ENCODE results near the gene ARHGEF4. TPM values are rescaled to one million over a fixed set of nuclear protein-coding genes. Genes with fewer than 3 reads are reported as not detected.
"Not testable (repeated sequence)": the region's sequence is repeated elsewhere in the genome, so short reads cannot be mapped to it uniquely, and the experiment has no call there.

ARHGEF4 gene
- total RNA-seq, 1 experiment from 2014 or later: 0.80 TPM

DNA sequence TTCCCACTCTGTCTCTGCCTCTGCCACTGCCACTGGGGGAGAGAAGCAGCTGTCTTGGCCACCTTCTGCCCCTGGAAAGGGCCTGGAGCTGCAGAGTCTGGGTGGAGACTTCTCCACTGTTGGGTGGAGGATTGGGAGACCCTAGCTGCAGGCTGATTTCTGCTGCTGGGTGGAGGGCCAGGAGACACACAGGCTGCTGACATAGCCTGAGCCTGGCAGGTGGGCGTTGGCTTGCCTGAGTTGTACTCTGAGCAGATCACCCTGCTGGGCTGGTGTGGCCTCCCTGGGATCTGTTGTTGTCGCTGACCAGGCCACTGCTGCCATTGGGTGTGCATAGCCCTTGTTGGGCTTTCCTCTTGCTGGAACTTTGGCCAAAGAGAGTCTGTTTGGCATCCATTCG lies 64.3 kb downstream of the ARHGEF4 start:
- in situ Hi-C loops (cut with HindIII; ENCODE audit: low pct_unique_long_range_greater_than_20kb, low sequenced_read_pairs): no loop called here
- no peak overlapping the region for H3K27ac ChIP-seq (ENCODE audit: low read length)
- CTCF ChIA-PET: no interaction called here

GRCh38 chr2:130901626-130902025 lies 64.9 kb downstream of the ARHGEF4 start:
- ATAC-seq; H3K4me3 ChIP-seq (ENCODE audit: low read depth in 2 of 2, low read length in 2 of 2); H3K9me3 ChIP-seq (ENCODE audit: control insufficient read depth, insufficient read depth, low read depth, low read length); DNase-seq (ENCODE audit: low read depth, low spot score); H3K27me3 ChIP-seq (ENCODE audit: control insufficient read depth, insufficient read depth, low read length); H3K27ac ChIP-seq (ENCODE audit: low read length); CTCF ChIA-PET; H3K4me1 ChIP-seq (ENCODE audit: control insufficient read depth, insufficient read depth, low read length); in situ Hi-C loops (cut with HindIII; ENCODE audit: low pct_unique_long_range_greater_than_20kb, low sequenced_read_pairs); intact Hi-C loops (cut with micrococcal nuclease; ENCODE audit: unreplicated experiment); POLR2A ChIA-PET; BruUV-seq (replicated peaks); H3K36me3 ChIP-seq (ENCODE audit: control insufficient read depth, insufficient read depth, low read length): not testable (repeated sequence)

More for the DNA sequence above, 64.3 kb downstream of the ARHGEF4 start:
- no peaks in the 10 kb centered on the region for H3K4me1 ChIP-seq (ENCODE audit: control insufficient read depth, insufficient read depth, low read length)
- POLR2A ChIA-PET: no interaction called here
- no TSS peak for BruUV-seq (replicated peaks)
- no peaks in the 10 kb centered on the region; the same call in 1 of the 2 replicates for H3K27me3 ChIP-seq (ENCODE audit: control insufficient read depth, insufficient read depth, low read length)
- intact Hi-C loops (cut with micrococcal nuclease; ENCODE audit: unreplicated experiment): no loop called here
- ATAC-seq (no peak), DNase-seq (ENCODE audit: low read depth, low spot score) (no peak)
- TF ChIP-seq SIN3A (IDR thresholded peaks at IDR 0.05; ENCODE audit: borderline replicate concordance, insufficient read depth, low read depth, low read length) (no peak), TCF7L2 (IDR thresholded peaks at IDR 0.05; ENCODE audit: low read depth, low read length) (no peak), CTCF (IDR thresholded peaks at IDR 0.05) (no peak), REST (IDR thresholded peaks at IDR 0.05; ENCODE audit: insufficient read depth in 1 of 2, low read depth in 2 of 2, low read length in 1 of 2) (no peak), POLR2AphosphoS5 (IDR thresholded peaks at IDR 0.05; ENCODE audit: low read depth, low read length) (no peak)
- H3K9me3 ChIP-seq (ENCODE audit: control insufficient read depth, insufficient read depth, low read depth, low read length): no peaks in the 10 kb centered on the region
- H3K36me3 ChIP-seq (ENCODE audit: control insufficient read depth, insufficient read depth, low read length): no peaks in the 10 kb centered on the region
- no peak overlapping the region for H3K4me3 ChIP-seq (ENCODE audit: low read depth in 2 of 2, low read length in 2 of 2)

DNA sequence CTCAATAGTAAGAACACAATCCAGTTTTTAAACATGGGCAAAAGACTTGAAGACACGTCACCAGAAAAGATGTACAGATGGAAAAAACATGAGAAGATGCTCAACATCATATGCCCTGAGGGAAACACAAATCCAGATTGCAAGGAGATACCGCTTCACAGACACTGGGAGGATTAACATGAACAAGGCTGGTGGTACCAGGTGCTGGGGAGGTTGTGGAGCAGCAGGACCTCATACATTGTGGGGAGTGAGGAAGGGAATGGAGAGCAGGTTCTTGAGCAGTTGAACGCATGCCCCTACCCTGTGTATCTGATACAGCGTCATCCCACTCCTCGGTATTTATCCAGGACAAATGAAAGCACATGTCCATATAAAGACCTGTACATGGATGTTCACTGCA lies 72.1 kb downstream of the ARHGEF4 start:
- TF ChIP-seq TCF7L2 (IDR thresholded peaks at IDR 0.05; ENCODE audit: low read depth, low read length): no peak
- no peak for TF ChIP-seq SIN3A (IDR thresholded peaks at IDR 0.05; ENCODE audit: borderline replicate concordance, insufficient read depth, low read depth, low read length)
- Histone ChIP-seq H3K9me3 (ENCODE audit: control insufficient read depth, insufficient read depth, low read depth, low read length) (peaks cover 3% of the 10 kb centered on the region; the same call in 1 of the 2 replicates), H3K4me3 (ENCODE audit: low read depth in 2 of 2, low read length in 2 of 2) (no peak overlapping the region), H3K36me3 (ENCODE audit: control insufficient read depth, insufficient read depth, low read length) (no peaks in the 10 kb centered on the region), H3K27ac (ENCODE audit: low read length) (no peak overlapping the region), H3K4me1 (ENCODE audit: control insufficient read depth, insufficient read depth, low read length) (no peaks in the 10 kb centered on the region), H3K27me3 (ENCODE audit: control insufficient read depth, insufficient read depth, low read length) (no peaks in the 10 kb centered on the region)
- ATAC-seq (no peak), DNase-seq (ENCODE audit: low read depth, low spot score) (no peak)
- ChIA-PET POLR2A (no interaction called here), CTCF (interaction anchor here (0.6 kb wide), 1 partner anchor 38 kb away, joined by 7 read pairs; no protein-coding TSS in a partner anchor)
- BruUV-seq (replicated peaks): no TSS peak
- intact Hi-C loops (cut with micrococcal nuclease; ENCODE audit: unreplicated experiment): no loop called here
- in situ Hi-C loops (cut with HindIII; ENCODE audit: low pct_unique_long_range_greater_than_20kb, low sequenced_read_pairs): no loop called here
